Activated CD4-positive, CD25-positive, alpha-beta regulatory T cell treated with anti-CD3 and anti-CD28 coated beads, Interleukin-2, amount 50 U/mL, for 24 hours (primary cell): Measurements from ENCODE around the gene ATE1.
A peak's percentile ranks its signal among the peaks of the same experiment; 100 is the strongest.

ENCODE experiments used
- ATAC-seq, 2 donors: fragments of 150-1000 bp; cut with Tn5 transposase; one replicate each; pipeline ENCODE4 v1.10.0; 2021; ENCODE audit warnings: mild to moderate bottlenecking in 1 of 2, moderate library complexity in 1 of 2

The ATE1 gene

DNA sequence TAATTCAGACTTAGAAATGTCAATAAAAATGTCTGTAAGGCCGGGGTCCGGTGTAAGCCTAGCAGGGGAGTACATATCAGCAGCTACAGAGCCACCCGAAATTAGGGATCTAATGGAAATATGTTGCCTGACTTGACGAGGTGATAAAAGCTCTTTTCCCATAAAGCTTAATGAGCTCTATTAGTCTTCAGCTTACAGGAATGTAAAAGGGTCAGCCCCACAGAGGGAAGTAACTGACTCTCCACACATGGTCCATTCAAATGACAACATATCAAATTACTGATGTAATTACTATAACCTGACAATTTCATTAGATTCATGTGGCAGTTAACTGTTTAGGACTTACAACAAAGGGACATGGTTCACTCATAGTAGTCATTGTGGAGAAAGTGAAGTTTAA is 62.3 kb downstream of the ATE1 start:
- no peak for ATAC-seq

GRCh38 chr10:121864653-121865052 is 63.2 kb downstream of the ATE1 start:
- no peak for ATAC-seq

DNA sequence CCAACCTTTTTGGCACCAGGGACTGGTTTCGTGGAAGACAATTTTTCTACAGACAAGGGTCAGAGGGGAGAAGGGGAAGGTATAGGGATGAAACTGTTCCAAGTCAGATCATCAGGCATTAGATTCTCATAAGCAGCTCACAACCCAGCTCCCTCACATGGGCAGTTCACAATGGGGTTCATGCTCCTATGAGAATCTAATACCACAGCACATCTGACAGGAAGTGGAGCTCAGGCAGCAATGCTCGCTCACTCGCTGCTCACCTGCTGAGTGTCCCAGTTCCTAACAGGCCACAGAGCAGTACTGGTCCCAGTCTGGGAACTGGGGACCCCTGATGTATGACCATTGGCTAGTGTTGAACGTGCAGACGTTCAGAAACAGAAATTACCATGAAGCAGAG is 63.7 kb downstream of the ATE1 start:
- ATAC-seq, result no peak

DNA sequence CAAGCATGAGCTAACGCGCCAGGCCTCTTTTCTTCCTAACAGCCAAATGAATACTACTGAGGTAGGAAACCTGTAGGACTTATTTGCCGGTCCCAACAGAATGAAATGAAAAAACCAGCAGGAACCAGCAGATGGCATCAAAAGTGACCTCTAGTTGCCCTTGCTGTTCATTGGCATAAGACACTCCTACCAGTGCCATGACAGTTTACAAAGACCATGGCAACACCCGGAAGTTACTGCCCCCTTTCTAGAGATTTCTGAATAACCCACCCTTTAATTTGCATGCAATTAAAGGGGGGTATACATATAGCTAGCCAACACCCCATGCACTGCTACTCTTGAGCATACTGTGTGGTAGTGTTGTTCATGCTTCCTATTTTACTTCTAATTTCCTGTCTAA is 65.2 kb downstream of the ATE1 start:
- ATAC-seq, result no peak

DNA sequence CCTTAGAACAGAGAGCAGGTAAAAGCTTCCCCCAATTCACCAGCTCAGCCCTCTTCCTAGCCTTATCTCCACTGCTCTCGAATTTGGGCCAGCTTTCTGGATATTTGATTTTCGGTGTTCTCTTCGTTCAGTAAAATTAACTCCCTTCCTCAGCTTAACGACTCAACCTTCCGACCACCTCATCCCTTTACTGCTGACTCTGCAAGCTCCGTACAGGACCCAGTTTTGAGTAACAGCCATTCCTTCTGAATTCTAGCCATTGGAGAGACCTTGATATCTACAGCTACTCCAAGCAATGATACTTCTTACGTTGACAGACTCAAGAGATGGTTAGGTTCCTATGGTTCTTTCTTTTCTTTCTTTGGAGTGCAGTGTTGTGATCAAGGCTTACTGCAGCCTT is 65.8 kb downstream of the ATE1 start:
- no peak for ATAC-seq

DNA sequence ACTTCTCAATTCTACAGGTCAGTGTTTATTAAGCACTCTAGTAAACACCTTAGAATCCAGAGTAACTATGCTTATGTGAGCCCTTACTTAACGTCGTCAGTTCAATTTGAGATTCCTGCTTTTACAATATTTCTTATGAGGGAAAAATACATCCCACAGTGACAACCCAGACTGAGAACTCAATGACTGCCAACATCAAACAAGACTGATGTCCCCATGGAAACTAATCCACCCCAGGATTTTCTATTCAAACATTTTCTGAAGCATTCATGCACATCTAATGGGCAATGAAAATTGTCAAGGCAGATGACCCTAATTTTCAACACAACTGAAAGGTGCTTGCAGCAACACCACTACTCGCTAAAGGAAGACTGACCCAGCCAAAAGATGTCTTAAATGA is 67.0 kb downstream of the ATE1 start:
- ATAC-seq, result no peak

DNA sequence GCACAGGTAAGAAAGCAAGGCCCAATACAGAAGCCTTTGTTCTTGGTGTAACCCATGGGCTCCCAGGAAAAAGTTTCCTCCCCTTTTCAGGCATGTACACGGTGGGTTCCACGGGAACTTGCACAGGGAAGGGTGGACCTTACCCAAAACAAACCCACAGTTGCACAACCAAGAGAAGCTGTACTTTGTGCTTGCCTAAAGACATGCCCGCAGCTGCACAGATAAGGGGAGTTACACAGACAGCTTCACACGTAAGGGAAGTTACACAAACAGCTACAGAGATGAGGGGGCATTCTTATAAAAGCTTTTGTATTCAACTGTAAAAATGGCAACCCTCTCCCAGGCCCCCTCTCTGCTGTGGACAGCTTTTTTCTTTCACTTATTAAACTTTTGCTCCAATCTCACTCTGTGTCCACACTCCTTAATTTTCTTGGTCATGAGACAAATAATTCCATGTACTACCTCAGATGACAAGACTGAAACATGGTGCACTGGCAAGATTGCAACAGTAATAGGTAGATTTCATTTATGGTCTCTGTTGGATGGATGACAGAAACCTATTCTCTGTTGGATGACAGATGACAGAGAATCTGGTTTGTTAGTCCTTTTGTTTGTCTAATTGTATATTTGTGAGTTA is 72.9 kb downstream of the ATE1 start:
- no peak for ATAC-seq

DNA sequence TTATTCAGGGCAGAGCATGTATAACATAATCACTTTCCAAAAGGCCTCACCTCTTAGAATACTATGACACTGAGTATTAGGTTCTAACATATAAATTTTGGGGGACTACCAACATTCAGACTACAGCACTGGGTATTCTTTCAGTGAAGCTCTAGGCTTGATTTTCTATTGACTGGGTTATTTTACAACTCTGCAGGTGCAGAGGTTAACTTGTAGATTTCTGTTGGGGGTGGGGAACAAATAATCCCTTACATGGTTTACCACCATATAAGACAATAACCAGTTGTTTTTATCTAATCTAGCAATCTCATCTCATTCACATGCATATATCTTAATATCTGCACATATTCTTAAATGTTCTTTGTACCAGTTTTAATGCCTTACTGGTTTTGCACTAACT is 73.9 kb downstream of the ATE1 start:
- no peak for ATAC-seq

DNA sequence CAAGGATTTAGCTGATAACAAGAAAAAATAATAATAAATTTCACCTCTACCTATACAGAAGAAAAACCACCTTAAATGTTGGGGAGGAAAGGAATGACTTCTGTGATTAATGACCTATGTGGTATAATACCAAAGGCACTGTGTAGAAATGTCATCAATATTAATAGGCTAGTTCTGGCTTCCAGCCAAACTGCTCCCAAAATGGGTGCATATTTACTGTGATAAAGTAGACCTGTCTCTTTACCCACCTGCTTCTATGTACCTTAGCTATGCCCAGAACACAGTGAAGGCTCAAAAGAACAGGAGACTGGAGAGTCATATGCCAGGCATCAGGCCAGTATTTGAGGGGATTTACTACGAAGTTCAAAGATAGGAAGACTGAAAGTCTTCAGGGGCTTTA is 76.0 kb downstream of the ATE1 start:
- no peak for ATAC-seq

- ATAC-seq, result no peak
Observed at GRCh38 chr10:121848082-121848481, 79.7 kb downstream of the ATE1 start.

GRCh38 chr10:121846555-121846954 is 81.3 kb downstream of the ATE1 start:
- ATAC-seq, result no peak

GRCh38 chr10:121845044-121845784 is 82.6 kb downstream of the ATE1 start:
- peak; percentile 28 to 30 for ATAC-seq

- ATAC-seq, result no peak
Observed at GRCh38 chr10:121844537-121844936, 83.3 kb downstream of the ATE1 start.

DNA sequence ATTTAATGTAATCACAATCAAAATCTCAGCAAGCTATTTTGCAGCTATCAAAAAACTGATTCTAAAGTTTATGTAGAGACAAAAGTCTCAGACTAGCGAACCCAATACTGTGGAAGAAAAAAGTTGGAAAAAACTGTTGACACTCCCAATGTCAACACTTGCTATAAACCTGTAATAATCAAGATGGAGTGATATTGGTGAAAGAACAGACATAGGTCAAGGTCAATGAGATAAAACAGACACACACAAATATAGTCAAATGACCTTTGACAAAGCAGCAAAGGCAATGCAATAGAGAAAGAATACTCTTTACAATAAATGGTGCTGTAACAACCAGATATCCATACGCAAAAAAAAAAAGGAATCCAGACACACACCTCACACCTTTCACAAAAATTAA is 84.5 kb downstream of the ATE1 start:
- no peak for ATAC-seq

- no peak for ATAC-seq
Observed at GRCh38 chr10:121841862-121842261, 86.0 kb downstream of the ATE1 start.

- ATAC-seq, result no peak
Observed at GRCh38 chr10:121838931-121839330, 88.9 kb downstream of the ATE1 start.

DNA sequence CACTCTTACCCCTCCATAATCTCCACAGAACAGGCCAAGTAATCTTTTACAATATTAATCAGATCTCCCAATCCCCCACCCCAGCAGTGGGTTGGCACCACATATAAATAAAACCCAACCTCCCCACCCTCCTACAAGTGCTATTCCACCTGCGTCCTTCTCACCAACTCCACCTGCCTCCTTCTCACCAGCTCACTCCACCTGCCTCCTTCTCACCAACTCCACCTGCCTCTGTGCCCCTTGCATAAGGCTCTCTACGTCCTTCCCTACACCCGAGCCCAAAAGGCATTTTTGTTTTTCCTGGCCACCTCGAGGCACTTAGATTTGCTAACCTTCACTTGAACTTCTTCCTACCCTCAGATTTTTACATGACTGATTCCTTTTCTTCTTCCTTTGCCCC is 89.7 kb downstream of the ATE1 start:
- no peak for ATAC-seq

DNA sequence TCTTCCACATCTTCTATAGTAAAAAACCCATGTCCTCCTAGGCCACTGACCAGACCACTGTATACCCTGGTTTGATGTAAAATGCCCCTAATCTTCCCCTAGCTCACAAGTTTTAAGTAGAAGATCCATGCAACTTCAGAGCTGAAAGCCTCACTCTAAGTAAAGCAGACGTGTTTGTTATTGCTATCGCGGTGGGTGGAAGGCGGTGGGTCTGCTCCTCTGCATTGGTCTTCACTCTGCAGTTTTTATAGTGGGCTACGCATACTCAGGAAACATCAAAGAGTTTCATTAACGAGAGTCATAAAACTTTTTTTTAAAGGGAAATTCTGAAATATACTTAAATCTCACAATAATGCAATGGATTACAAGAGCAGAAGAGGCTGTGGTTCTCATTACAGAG is 91.7 kb downstream of the ATE1 start:
- ATAC-seq, result no peak

DNA sequence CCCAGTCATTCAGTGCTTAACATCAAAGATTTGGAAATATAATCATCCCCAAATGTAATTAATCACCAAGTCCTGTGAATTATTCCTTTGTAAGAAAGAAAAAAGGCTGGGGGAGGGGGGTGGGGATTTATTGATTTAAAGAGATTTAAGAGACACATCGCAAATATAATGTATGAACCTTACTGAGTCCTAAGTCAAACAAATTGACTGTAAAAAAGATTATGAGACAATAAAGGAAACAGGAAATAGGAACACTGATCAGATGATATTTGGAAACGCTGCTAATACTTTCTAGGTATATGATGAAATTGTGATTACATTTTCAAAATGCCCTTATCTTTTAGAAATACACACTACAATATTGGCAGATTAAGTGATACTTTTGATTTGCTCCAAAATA is 92.5 kb downstream of the ATE1 start:
- ATAC-seq, result no peak

DNA sequence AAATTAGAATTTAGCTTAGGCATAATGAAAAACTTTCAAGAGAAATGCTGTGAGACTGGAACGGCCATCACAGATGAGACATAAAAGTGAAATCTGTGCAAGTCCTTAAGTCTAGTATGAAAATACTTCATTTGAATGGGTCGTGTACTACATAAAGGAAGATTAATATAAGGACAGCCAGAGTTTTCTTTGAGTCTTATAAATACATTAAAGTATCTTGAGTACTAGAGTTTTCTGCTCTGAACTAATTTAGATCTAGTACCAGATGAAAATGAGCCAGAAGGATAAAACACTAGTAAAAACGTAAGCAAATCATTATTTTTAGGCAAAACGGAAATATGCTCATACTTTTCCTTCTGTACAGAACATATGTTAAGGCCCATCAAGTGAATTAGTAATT is 93.1 kb downstream of the ATE1 start:
- no peak for ATAC-seq

- ATAC-seq, result no peak
Observed at GRCh38 chr10:121833387-121833786, 94.4 kb downstream of the ATE1 start.

DNA sequence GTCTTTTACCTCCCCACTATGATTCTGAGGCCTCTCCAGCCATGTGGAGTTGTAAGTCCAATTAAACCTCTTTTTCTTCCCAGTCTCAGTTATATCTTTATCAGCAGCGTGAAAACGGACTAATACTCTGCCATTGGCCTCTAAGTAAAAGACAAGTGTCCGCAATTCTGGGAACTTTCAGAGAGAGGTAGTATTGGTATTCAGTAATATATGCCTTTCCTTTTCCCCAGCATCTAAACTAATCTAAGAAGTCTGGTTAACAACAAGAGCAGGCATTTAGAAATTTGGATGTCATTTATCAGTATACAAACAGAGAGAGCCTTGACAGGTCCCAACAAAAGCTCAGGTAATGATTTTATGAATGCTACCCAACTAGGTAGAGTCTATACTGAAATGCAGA is 95.2 kb downstream of the ATE1 start:
- ATAC-seq, result no peak

GRCh38 chr10:121831777-121832176 is 96.1 kb downstream of the ATE1 start:
- ATAC-seq, result no peak

- ATAC-seq, result no peak
Observed at GRCh38 chr10:121831237-121831636, 96.6 kb downstream of the ATE1 start.

DNA sequence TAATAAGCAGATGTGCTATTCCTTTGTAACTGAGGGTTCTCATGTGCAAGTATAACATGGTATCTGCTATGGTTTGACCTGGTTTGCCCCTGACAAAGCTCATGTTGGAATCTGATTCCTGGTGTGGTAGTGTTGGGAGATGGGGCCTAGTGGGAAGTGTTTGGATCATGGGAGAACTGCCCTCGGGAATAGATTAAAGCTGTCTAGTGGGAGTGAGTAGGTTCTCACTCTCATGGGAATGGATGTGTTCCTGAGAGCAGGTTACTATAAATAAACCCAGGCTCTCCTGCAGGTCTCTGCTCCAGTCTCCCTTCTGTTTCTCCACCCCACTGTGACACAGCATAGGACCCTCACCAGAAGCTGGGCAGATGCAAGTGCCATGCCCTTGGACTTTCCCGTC is 97.7 kb downstream of the ATE1 start:
- ATAC-seq, result no peak
